ENCODE data around the gene ARHGAP4.

ARHGAP4 gene

GRCh38 chrX:153925739-153926551, at the start of gene ARHGAP4:
TSS of gene ARHGAP4 (minus strand) at chrX:153926264. CDS start at chrX:153926202, 62 bp downstream.
- DNase-seq, result peak; percentile 49

- no peak for DNase-seq
Observed at GRCh38 chrX:153974726-153975286, 48.7 kb upstream of the ARHGAP4 start.

GRCh38 chrX:153974003-153974725, 48.1 kb upstream of the ARHGAP4 start:
- DNase-seq, result no peak

GRCh38 chrX:153973127-153974002, 47.3 kb upstream of the ARHGAP4 start:
- DNase-seq, result no peak

DNA sequence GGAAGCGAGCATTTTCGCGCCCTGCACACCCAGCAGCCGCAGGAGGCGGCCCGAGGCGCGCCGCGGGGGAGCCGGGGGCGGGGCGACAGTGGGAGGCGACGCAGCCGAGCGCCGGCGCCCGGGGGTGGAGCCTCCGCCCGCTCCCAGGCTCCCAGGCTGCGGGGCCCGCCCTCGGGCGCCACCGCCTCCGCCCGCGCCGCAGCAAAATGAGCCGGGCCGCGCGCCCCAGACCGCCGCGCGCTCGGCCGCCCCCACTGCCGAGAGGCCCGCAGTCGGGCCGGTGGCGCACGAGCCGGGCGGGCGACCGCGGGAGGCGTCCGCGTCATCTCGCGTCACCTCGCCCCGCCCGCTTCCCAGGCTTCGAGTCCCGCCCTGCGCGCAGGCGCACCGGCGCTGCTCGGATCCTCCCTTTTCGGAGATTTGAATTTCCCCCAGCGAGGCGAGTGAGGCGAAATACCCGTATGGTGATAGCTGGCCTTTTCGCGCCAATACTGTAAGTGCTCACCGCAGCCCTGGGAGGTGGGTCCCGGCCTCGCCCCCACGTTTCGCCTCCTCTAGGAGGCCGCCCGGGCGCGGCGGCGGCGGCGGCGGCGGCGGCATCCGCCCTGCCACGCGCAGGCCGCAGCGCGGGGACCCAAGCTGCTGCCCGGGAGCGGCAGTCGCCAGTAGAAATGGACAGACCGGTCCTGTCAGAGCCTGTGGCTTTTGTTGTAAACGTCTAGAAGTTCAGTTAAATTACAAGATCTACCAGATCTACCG, 46.5 kb upstream of the ARHGAP4 start, which contains the start of gene TMEM187:
Gene TMEM187, plus strand, starts transcription at position 387 of the 759 bp plus-strand sequence. CDS start 9,309 bp downstream, outside the sequence.
- peak; percentile 90 for DNase-seq

DNA sequence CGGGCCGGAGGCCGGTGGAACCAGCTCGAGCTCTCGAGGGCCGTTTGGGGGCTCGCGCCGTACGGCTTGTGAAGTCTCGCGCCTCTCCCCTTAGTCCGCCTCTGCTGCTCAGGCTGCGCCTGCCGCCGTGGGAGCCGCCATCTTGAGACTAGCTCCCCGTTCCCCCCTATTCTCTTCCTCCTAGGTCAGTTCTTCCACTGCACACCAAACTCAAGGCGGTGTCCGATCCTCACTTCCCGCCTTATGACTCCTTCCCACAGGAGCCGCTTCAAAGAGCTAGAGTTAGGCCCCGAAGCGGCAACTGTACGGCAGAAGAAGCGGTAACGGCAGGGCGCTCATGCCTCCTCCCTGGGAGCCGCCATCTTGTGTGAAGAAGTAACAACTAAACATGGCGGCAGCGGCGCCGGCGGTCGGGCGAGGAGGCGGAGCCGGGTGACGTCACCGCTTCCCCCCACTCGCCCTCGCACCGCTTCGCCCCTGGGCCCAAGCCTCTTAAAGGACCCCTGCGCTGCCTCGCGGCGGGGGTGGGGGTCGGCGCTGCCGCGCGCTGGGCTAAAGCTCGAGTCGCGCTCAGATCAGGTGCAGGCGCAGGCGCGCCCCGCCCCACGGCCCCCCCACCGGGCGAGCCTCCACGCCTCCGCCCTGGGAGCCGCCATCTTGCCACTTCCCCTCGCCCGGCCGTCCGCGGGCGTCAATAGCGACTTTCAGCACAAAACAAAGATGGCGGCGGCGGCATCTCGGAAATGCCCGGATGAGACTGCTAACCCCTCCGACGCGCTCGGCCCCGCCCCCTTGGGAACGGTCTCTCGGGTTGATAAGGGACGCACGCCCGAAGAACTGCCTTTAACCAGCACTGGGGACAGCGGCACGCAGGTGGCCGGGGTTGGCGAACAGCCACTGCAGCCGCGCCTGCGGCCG, 45.6 kb upstream of the ARHGAP4 start, which contains the start of gene HCFC1:
Gene HCFC1, minus strand, starts transcription at position 369 of the 918 bp plus-strand sequence. CDS start 978 bp downstream, outside the sequence.
- DNase-seq, result peak; percentile 92

DNA sequence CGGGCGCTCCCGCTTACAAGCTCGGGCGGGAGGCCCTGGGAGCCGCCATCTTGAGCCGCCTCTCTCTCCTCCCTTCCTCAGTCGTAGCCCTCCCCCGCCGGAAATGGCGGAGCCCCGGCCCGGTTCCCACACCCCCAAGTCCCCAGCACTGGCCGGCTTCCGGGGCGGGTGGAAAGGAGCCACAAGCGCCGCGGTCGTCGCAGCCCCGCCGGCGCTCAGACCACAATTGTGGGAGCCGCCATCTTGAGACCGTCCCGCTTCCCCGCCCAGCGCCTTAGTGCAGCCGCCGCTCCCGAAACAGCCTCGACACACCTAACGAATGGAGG, 45.0 kb upstream of the ARHGAP4 start:
- peak; percentile 90 for DNase-seq

DNA sequence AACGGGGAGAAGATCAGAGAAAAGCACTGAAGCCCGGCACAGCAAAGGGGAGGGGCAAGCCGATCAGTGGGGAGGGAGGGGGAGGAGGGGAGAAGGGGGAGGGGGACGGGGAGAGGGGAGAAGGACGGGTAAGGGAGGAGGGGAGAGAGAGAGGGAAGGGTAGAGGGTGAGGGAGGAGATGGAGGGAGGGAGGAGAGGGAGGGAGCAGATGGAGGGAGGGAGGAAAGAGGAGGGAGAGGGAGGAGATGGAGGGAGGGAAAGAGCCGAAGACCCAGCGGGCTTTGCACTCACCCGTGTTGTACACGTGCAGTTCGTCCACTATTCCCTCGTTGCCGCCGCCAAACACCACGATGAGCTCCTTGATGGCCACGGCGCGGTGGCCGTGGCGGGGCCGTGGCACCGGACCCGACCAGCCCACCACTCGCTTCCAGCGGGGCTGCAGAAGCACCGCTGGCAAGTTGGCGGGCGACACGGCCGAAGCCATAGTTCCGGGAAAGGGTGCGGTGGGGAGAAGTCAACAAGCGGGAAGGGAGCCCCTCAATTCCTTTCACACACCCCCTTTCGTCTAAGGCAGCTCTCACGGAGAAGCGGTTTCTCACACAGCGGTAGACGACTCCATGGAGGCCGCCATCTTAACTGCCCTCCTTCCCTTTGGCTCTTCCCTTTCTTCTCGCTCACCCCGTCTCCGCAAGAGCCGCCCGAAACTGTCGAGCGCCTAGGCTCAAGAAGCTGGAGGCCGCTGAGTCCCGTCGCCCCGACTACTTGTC, 44.5 kb upstream of the ARHGAP4 start:
- peak; percentile 45 for DNase-seq

- no peak for DNase-seq
Observed at GRCh38 chrX:153969904-153970356, 43.9 kb upstream of the ARHGAP4 start.

GRCh38 chrX:153969125-153969903, 43.2 kb upstream of the ARHGAP4 start:
- DNase-seq, result no peak

DNA sequence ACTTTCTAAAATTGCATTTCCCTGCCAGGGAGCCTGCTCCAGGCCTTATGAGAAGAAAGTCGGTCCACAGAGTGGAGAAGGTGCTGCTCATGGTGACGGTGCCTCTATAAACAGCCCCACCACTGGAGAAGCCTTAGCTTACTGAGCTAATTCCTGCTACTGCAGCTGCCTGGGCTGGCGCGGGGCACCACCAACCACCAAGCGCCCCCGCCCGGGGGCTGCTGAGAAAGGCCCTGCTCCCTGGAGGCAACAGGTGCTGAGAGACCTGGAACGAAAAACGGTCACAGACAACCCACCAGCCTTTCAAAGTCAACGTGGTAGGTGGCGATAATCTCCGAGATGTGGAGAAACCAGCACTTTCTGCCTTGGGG, 42.7 kb upstream of the ARHGAP4 start:
- peak; percentile 41 for DNase-seq

DNA sequence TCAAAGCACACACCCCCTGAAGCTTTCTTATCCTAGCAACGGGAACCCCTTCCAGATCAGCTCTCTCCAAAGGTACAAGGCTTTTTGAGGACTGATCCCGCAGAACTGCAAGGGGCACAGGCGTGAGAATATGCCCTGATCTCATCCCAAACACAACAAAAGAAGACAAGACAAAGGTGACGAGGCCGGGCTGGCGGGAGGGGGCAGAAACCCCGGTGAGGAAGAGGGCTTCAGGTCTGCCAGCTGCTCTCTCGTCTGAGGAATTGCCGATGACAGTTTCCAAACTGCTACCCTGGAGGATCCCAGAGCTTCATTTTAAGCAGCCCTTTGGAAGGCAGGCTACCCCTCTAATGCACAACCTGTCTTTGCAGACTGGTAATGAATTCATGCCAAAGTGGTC, 42.2 kb upstream of the ARHGAP4 start:
- DNase-seq, result no peak

DNA sequence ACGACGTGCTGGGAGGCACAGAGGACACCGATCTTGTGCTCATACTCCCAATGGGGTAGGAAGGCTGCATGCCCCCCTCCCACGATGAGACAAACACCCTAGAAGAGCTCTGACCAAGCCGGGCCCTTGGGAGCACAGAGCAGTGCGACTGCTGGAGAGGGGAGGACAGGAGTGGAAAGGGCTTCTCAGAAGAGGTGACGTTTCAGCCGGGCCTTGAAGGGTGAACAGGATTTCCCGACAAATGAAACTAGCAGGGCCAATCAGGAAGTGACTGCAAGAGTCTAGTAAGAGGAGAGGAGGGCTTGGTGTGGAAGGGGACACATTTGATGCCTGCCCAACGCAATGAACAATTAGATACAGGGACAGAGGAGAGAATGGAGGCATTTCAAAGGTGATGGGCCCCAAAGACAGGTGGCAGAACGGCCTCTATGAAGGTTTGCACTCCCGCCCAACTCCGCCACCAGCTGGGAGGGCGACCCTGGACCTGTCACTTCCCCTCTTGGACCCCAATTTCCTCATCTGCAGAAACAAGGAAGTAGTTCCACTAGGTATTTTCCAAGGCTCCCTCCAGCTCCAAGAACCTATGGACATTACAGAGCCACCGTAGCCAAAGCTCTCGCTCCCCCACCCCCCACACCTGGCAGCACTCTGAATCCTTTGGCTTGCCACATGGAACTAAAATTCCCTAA, 41.6 kb upstream of the ARHGAP4 start:
- DNase-seq, result peak; percentile 53

DNA sequence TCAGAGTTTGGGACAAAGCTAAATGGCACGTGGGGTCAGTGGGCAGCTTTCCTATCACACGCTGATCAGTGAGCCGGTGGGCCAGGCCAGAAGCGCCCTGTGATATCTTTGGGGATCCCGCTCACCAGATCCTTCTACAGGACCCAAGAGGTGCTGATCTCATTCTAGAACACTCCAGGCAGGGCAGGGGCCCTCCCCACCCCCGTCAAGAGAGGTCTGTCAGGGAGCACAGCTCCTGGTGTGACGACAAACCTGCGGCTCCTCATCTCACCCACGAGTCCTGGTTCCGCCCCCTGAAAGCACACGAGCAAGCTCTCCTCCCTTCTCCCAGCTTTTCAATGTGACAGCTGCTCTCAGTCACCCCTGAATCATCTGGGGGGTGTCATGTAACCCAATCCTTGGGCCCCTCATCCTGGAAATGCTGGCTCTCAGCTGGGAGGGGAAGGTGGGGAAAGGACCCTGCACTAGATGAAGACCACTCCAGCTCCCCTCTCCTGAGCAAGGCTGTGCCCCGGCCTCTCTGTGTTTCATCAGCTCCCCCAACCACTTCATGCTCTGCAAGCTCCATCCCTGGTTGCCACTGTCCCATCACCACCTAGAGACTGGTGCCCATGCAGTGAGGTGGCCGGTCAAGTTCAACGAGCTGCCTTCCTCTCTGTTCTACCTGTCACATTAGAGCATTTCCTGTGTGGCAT, 40.9 kb upstream of the ARHGAP4 start:
- no peak for DNase-seq

- DNase-seq, result no peak
Observed at GRCh38 chrX:153966283-153966688, 40.2 kb upstream of the ARHGAP4 start.

DNA sequence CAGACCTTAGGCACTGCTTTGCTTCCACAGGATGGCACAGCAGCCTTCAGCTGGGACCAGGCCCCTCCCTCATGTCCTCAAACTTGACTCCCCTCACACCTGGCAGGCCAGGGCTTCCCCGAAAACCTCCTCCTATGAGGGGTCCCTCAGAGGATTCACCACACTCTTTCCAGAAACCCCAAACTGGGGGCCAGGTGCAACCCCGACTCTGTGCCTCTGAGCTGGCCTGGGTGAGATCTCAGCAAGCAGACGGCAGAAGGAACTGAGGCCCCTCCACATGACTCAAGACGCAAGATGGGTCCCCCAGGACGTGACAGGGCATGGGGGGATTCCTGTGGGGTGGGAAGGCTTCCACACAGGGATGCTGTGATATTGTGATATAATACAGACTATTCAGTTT, 39.3 kb upstream of the ARHGAP4 start:
- DNase-seq, result no peak

DNA sequence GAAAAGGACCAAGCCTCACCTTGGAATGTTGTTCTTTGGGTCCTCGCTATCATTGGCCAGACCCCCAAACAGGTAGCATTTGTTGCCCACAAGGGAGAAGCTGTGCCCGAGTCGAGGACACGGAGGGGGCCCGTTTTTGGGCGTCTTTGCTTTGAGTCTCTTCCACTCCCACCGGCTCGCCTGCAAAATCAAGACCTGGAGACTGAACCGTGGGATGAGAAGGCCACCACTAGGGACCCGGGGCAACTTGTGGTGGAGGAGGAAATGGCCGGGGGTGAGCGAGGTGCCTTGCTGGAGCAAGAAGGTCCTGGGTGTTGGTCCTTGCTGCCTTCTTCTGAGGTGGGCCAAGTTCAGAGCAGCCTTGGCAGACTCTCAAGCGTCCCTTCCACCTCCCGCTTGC, 38.0 kb upstream of the ARHGAP4 start:
- DNase-seq, result no peak

DNA sequence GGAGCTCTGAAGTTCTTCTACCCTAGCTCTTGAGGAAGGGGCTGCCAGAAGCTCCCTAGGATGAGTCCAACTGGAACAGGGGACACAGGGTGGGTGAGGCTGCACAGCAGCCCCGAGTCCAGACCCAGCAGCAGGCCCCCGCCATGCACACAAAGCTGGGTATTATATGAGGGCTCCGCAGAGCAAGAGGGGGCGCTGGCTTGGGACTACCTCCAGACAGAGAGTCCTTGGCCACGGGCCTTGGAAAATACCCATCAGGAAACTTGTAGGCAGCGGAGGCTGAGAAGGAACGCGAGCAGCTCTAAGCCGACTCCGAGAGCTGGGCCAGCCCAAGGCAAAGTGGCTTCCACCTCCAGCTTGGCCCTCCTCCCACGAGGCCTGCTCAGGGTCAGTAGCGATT, 37.5 kb upstream of the ARHGAP4 start:
- no peak for DNase-seq

All from CD4-positive, alpha-beta T cell treated with Interleukin-12 subunit alpha and Interleukin-12 subunit beta, for 1 hour (primary cell).